Uterus (tissue), 4 donors: ENCODE measurements around the gene THAP2. TPM values are rescaled to one million over a fixed set of nuclear protein-coding genes. Genes with fewer than 3 reads are reported as not detected.
A peak's percentile ranks its signal among the peaks of the same experiment; 100 is the strongest.

Source experiments
- DNase-seq, 2 donors: peaks; one replicate each; pipeline ENCODE4 v3.0.0-alpha.2; 2019 to 2020
- H3K27ac ChIP-seq, 2 donors: fragments of 200-600 bp; sonication (generic); 1 replicate in 1 of 2; 2 replicates in 1 of 2; pipeline ENCODE4 v1.5.1; 2016 to 2018
- H3K27me3 ChIP-seq, 2 donors: fragments of 200-600 bp; sonication (generic); one replicate each; pipeline ENCODE4 v1.5.1; 2018 to 2019; ENCODE audit warnings: control low read depth in 1 of 2
- H3K36me3 ChIP-seq, 2 donors: fragments of 200-600 bp; sonication (generic); one replicate each; pipeline ENCODE4 v1.5.1; 2019; ENCODE audit warnings: control low read depth in 1 of 2
- H3K4me1 ChIP-seq, 2 donors: fragments of 200-600 bp; sonication (generic); one replicate each; pipeline ENCODE4 v1.5.1; 2018 to 2019; ENCODE audit warnings: control low read depth in 1 of 2
- H3K4me3 ChIP-seq, 2 donors: fragments of 200-600 bp; sonication (generic); 1 replicate in 1 of 2; 2 replicates in 1 of 2; pipeline ENCODE4 v1.5.1; 2018 to 2019; ENCODE audit warnings: mild to moderate bottlenecking in 1 of 2
- H3K9me3 ChIP-seq, 2 donors: fragments of 200-600 bp; sonication (generic); one replicate each; pipeline ENCODE4 v1.5.1; 2019; ENCODE audit warnings: control low read depth in 1 of 2
- POLR2A ChIP-seq, 2 donors: fragments of 450-650 bp; IDR thresholded peaks; one replicate each; pipeline ENCODE4 v1.6.1; 2016; ENCODE audit warnings: antibody characterized with exemption in 2 of 2, mild to moderate bottlenecking in 1 of 2, moderate library complexity in 1 of 2
- intact Hi-C: fragments of 100-400 bp; cut with DNase I; formaldehyde crosslinking; loops from one replicate; pipeline ENCODE4 v1.15.1; 2023; ENCODE audit warnings: low total_unique reads
- total RNA-seq, 4 donors: library from RNA; depleted of rRNA in 3 of 4; stranded (reverse); fragments of >200 nt in 3 of 4; gene quantifications; one replicate each; pipeline versions ENCODE4 v1.1.0 to v1.2.4, GENCODE V29; 2014 to 2023
- TF ChIP-seq, protein P1 (sequence below), 4 experiments: fragments of 200-600 bp in 2 of 4; fragments of 450-650 bp in 2 of 4; sonication (generic) in 2 of 4; IDR thresholded peaks; one replicate each; pipeline ENCODE4 v1.5.1; 2016 to 2019; ENCODE audit warnings: antibody characterized with exemption in 4 of 4, mild to moderate bottlenecking in 2 of 4, moderate library complexity in 1 of 4
- donor health status: DM: yes; HTN: yes; CAD: no.

THAP2 gene
- total RNA-seq, 4 donors from 2014 or later = 0.88 to 12.8 (median 5.4) TPM

GRCh38 chr12:71682466-71682865, 18.4 kb downstream of the THAP2 start:
- TF ChIP-seq POLR2A (IDR thresholded peaks at IDR 0.05) = no peak
- TF ChIP-seq, protein P1, sequence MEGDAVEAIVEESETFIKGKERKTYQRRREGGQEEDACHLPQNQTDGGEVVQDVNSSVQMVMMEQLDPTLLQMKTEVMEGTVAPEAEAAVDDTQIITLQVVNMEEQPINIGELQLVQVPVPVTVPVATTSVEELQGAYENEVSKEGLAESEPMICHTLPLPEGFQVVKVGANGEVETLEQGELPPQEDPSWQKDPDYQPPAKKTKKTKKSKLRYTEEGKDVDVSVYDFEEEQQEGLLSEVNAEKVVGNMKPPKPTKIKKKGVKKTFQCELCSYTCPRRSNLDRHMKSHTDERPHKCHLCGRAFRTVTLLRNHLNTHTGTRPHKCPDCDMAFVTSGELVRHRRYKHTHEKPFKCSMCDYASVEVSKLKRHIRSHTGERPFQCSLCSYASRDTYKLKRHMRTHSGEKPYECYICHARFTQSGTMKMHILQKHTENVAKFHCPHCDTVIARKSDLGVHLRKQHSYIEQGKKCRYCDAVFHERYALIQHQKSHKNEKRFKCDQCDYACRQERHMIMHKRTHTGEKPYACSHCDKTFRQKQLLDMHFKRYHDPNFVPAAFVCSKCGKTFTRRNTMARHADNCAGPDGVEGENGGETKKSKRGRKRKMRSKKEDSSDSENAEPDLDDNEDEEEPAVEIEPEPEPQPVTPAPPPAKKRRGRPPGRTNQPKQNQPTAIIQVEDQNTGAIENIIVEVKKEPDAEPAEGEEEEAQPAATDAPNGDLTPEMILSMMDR (IDR thresholded peaks at IDR 0.05) = no peak
- intact Hi-C loops = no loop called here
- H3K4me3 ChIP-seq = no peak overlapping the region
- peaks cover 0 to 2% of the 10 kb centered on the region in 2 donors for H3K4me1 ChIP-seq
- H3K27ac ChIP-seq = no peak overlapping the region
- no peak for DNase-seq
- H3K27me3 ChIP-seq = no peaks in the 10 kb centered on the region
- H3K9me3 ChIP-seq = no peaks in the 10 kb centered on the region
- H3K36me3 ChIP-seq = no peaks in the 10 kb centered on the region

- DNase-seq = no peak
- TF ChIP-seq POLR2A (IDR thresholded peaks at IDR 0.05) = no peak
- no peaks in the 10 kb centered on the region for H3K9me3 ChIP-seq
- peaks cover 0 to 2% of the 10 kb centered on the region in 2 donors for H3K4me1 ChIP-seq
- H3K36me3 ChIP-seq = no peaks in the 10 kb centered on the region
- H3K27ac ChIP-seq = no peak overlapping the region
- H3K27me3 ChIP-seq = no peaks in the 10 kb centered on the region
- intact Hi-C loops = no loop called here
- no peak overlapping the region for H3K4me3 ChIP-seq
Measured at GRCh38 chr12:71683633-71684032, 19.5 kb downstream of the THAP2 start.

DNA sequence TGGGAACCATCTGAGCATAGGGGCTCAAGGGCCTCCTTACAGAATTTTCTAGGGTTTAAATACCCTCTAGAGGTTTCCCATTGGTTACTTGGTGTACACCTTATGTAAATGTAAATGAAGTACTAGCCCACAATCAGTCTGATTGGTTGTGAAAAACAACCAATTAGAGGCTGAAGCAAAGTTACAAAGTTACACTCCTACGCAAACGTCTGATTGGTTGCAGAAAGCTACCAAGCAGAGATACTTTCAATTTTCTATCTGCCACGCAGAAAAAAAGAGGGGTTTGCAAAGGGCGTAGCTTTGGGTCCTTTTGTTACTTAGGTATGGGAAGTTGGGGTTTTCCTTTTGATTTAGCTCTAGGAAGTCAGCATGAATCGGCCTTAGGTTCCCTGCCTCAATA, 20.0 kb downstream of the THAP2 start:
- Histone ChIP-seq H3K27ac (no peak overlapping the region), H3K4me3 (no peak overlapping the region), H3K36me3 (no peaks in the 10 kb centered on the region), H3K4me1 (peaks cover 0 to 2% of the 10 kb centered on the region in 2 donors), H3K9me3 (no peaks in the 10 kb centered on the region), H3K27me3 (no peaks in the 10 kb centered on the region)
- no peak for DNase-seq
- TF ChIP-seq, protein P1 (IDR thresholded peaks at IDR 0.05) = no peak
- TF ChIP-seq POLR2A (IDR thresholded peaks at IDR 0.05) = no peak
- intact Hi-C loops = no loop called here

GRCh38 chr12:71685312-71685906, 21.3 kb downstream of the THAP2 start:
- peak overlapping the region; percentile 81 to 85 for H3K4me3 ChIP-seq
- no peak for DNase-seq
- intact Hi-C loops = no loop called here
- H3K4me1 ChIP-seq = peaks cover 0 to 2% of the 10 kb centered on the region in 2 donors
- no peaks in the 10 kb centered on the region for H3K36me3 ChIP-seq
- TF ChIP-seq, protein P1 (IDR thresholded peaks at IDR 0.05) = no peak
- no peak for TF ChIP-seq POLR2A (IDR thresholded peaks at IDR 0.05)
- H3K27ac ChIP-seq = peak overlapping the region; percentile 90 to 91
- H3K9me3 ChIP-seq = no peaks in the 10 kb centered on the region
- H3K27me3 ChIP-seq = no peaks in the 10 kb centered on the region

GRCh38 chr12:71685914-71686657, 22.0 kb downstream of the THAP2 start, which contains the start of gene TMEM19:
TMEM19 (plus strand) TSS chr12:71686082; CDS start chr12:71686681, 599 bp downstream.
- peak; percentile 25 to 49 for TF ChIP-seq POLR2A (IDR thresholded peaks at IDR 0.05)
- TF ChIP-seq, protein P1 (IDR thresholded peaks at IDR 0.05) = peak in 2 of 4 experiments; percentile 10 to 35
- intact Hi-C loops = no loop called here

More at GRCh38 chr12:71685914-71686657, 22.0 kb downstream of the THAP2 start, which contains the start of gene TMEM19:
- H3K27ac ChIP-seq = peak within 1 kb of the TSS; percentile 90 to 91
- peak within 1 kb of the TSS; percentile 81 to 85 for H3K4me3 ChIP-seq
- no peaks in the 10 kb centered on the region for H3K27me3 ChIP-seq
- H3K4me1 ChIP-seq = peaks cover 0 to 2% of the 10 kb centered on the region in 2 donors
- H3K36me3 ChIP-seq = no peaks in the 10 kb centered on the region
- DNase-seq = peak; percentile 85 to 87
- no peaks in the 10 kb centered on the region for H3K9me3 ChIP-seq
